ENCODE data around the gene PPFIBP2. TPM values are rescaled to one million over a fixed set of nuclear protein-coding genes. Genes with fewer than 3 reads are reported as not detected.

Gene PPFIBP2
- total RNA-seq, 1 experiment from 2014 or later, result 5.7 TPM

GRCh38 chr11:7600205-7600775 lies 86.5 kb downstream of the PPFIBP2 start:
- Histone ChIP-seq H3K36me3 (ENCODE audit: control insufficient read depth in 1 of 2, insufficient read depth in 2 of 2, low read length in 2 of 2) (no peaks in the 10 kb centered on the region), H4K20me1 (ENCODE audit: insufficient read depth) (no peaks in the 10 kb centered on the region), H3K27ac (ENCODE audit: low read depth, low read length) (no peak overlapping the region), H3K27me3 (ENCODE audit: insufficient read depth, low read length) (no peaks in the 10 kb centered on the region), H3K79me2 (ENCODE audit: insufficient read depth, low read length) (no peaks in the 10 kb centered on the region), H3K9me2 (ENCODE audit: insufficient read depth) (no peaks in the 10 kb centered on the region), H3K4me3 (replicated peaks in 1 of 2; ENCODE audit: low read depth in 1 of 2, low read length in 2 of 2) (no peak overlapping the region), H3K9me3 (ENCODE audit: control insufficient read depth in 1 of 2, insufficient read depth in 1 of 2, low read depth in 1 of 2, low read length in 2 of 2) (no peaks in the 10 kb centered on the region), H2AFZ (ENCODE audit: low read depth, low read length, poor library complexity, severe bottlenecking) (no peak overlapping the region), H3K4me1 (ENCODE audit: control insufficient read depth in 1 of 2, insufficient read depth in 2 of 2, low read length in 2 of 2) (peaks cover 15 to 37% of the 10 kb centered on the region in 2 experiments; a peak in 3 of 4 replicates), H3K4me2 (ENCODE audit: low read length) (no peak overlapping the region), H3K9ac (ENCODE audit: low read length) (no peak overlapping the region)
- ChIA-PET RAD21 (ENCODE audit: low non-redundant PET in 1 of 2, low total read pairs in 2 of 2, uncharacterized antibody in 2 of 2, unreplicated experiment in 2 of 2) (no interaction called here), CTCF (no interaction called here), POLR2A (no interaction called here)
- BruUV-seq (replicated peaks), result no TSS peak
- ATAC-seq (peak; percentile 55), DNase-seq (ENCODE audit: low read depth, low spot score) (peak; percentile 18)
- intact Hi-C loops (cut with micrococcal nuclease), result no loop called here
- TF ChIP-seq, protein P1, sequence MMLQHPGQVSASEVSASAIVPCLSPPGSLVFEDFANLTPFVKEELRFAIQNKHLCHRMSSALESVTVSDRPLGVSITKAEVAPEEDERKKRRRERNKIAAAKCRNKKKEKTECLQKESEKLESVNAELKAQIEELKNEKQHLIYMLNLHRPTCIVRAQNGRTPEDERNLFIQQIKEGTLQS (IDR thresholded peaks at IDR 0.05), result 0 out of 2 replicates have a peak, but pooled peaks have one; percentile 11
- TF ChIP-seq YY1 (IDR thresholded peaks at IDR 0.05; ENCODE audit: extremely low read depth, insufficient replicate concordance, low read depth, low read length) (no peak), CEBPB (IDR thresholded peaks at IDR 0.05; ENCODE audit: low read depth) (peak; percentile 51; the same call in 1 of the 2 replicates)

- Histone ChIP-seq H3K4me1 (ENCODE audit: control insufficient read depth in 1 of 2, insufficient read depth in 2 of 2, low read length in 2 of 2) (peaks cover 17 to 42% of the 10 kb centered on the region in 2 experiments; a peak in 3 of 4 replicates), H3K9ac (ENCODE audit: low read length) (no peak overlapping the region), H3K36me3 (ENCODE audit: control insufficient read depth in 1 of 2, insufficient read depth in 2 of 2, low read length in 2 of 2) (no peaks in the 10 kb centered on the region), H4K20me1 (ENCODE audit: insufficient read depth) (no peaks in the 10 kb centered on the region), H3K9me2 (ENCODE audit: insufficient read depth) (no peaks in the 10 kb centered on the region), H3K9me3 (ENCODE audit: control insufficient read depth in 1 of 2, insufficient read depth in 1 of 2, low read depth in 1 of 2, low read length in 2 of 2) (no peaks in the 10 kb centered on the region), H3K79me2 (ENCODE audit: insufficient read depth, low read length) (no peaks in the 10 kb centered on the region), H3K4me2 (ENCODE audit: low read length) (no peak overlapping the region), H3K27me3 (ENCODE audit: insufficient read depth, low read length) (no peaks in the 10 kb centered on the region), H3K27ac (ENCODE audit: low read depth, low read length) (no peak overlapping the region), H2AFZ (ENCODE audit: low read depth, low read length, poor library complexity, severe bottlenecking) (no peak overlapping the region), H3K4me3 (replicated peaks in 1 of 2; ENCODE audit: low read depth in 1 of 2, low read length in 2 of 2) (no peak overlapping the region)
- TF ChIP-seq ZFX (IDR thresholded peaks at IDR 0.05) (no peak), CBX3 (IDR thresholded peaks at IDR 0.05; ENCODE audit: low read depth) (no peak), TCF7L2 (IDR thresholded peaks at IDR 0.05; ENCODE audit: borderline replicate concordance, extremely low read depth, insufficient read depth, insufficient read length) (no peak)
- ATAC-seq (no peak), DNase-seq (ENCODE audit: low read depth, low spot score) (no peak)
- ChIA-PET RAD21 (ENCODE audit: low non-redundant PET in 1 of 2, low total read pairs in 2 of 2, uncharacterized antibody in 2 of 2, unreplicated experiment in 2 of 2) (no interaction called here), POLR2A (no interaction called here), CTCF (no interaction called here)
- BruUV-seq (replicated peaks), result no TSS peak
- intact Hi-C loops (cut with micrococcal nuclease), result no loop called here
Observed at GRCh38 chr11:7603031-7603781, 89.4 kb downstream of the PPFIBP2 start.

Data from HCT116 (cell line).